ENCODE data around the gene OXNAD1.

OXNAD1 gene, protein sequence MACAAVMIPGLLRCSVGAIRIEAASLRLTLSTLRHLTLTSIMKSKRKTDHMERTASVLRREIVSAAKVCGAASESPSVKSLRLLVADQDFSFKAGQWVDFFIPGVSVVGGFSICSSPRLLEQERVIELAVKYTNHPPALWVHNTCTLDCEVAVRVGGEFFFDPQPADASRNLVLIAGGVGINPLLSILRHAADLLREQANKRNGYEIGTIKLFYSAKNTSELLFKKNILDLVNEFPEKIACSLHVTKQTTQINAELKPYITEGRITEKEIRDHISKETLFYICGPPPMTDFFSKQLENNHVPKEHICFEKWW

DNA sequence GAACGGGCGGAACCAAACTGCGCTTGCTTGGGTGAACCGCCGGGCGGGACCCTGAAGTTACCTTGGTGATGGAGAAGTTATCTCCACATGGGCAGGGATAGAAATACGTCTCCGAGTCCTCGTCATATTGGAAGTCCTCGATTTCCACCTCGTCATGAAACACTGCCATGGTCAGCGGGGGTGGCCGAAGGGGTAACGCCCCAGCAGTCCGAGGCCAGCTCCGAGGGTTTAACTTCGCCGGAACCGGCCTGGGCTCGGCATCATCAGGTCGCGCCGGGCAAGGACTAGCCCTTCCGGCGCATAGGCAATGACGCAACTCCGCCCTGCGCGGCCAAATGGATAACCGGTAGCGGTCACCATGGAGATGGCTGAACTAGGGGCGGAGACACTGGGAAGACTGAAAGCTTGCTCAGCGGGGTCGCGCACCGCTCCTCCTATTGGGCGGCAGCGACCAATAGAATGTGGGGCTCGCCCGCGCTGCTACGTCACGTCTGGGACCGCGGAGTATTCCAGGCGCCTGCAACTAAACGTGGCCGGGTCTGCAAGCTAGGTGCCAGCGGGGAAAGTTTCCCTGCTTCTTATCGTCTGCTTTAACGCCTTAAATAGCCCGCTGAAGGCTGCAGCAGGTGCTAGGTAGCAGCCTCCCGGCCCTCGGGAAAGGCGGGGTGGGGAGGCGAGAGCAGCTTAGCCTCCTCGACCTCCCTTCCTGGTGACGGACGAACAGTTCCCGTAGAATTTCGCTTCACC lies at the start of gene OXNAD1, which contains the start of gene DPH3:
Gene OXNAD1 (plus strand): TSS at position 505 of the 747 bp plus-strand sequence. CDS start 5,741 bp downstream, outside the sequence.
Gene DPH3 (minus strand): TSS at position 236 of the 747 bp plus-strand sequence. CDS start 67 bp downstream, at position 169.
- peak; percentile 99 for DNase-seq (ENCODE audit: low read depth in 2 of 2)

GRCh38 chr3:16216373-16216935 lies 48.6 kb upstream of the OXNAD1 start:
- no peak for DNase-seq (ENCODE audit: low read depth in 2 of 2)

- no peak for DNase-seq (ENCODE audit: low read depth in 2 of 2)
Observed at GRCh38 chr3:16219777-16220176, 45.2 kb upstream of the OXNAD1 start.

- DNase-seq (ENCODE audit: low read depth in 2 of 2), result no peak
Observed at GRCh38 chr3:16221990-16222389, 43.0 kb upstream of the OXNAD1 start.

DNA sequence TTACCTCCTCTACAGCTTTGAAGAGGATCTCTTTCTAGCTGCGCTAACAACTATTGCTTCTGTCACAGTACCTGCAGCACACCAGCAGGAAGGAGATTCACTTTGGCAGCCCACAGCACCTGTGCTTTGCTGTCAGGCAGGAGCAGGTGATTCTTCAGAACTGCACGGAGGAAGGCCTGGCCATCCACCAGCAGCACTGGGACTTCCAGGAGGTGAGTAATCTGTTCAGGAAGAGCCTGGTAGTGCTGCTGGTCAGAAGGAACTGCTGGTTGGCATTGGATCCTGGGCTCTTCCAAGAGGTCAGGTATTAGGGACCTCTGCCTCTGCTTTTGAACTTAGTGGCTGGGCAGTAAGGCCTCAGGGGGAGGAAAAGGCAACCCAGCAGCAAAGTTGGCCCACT lies 42.5 kb upstream of the OXNAD1 start:
- no peak for DNase-seq (ENCODE audit: low read depth in 2 of 2)

- no peak for DNase-seq (ENCODE audit: low read depth in 2 of 2)
Observed at GRCh38 chr3:16224325-16224724, 40.7 kb upstream of the OXNAD1 start.

DNA sequence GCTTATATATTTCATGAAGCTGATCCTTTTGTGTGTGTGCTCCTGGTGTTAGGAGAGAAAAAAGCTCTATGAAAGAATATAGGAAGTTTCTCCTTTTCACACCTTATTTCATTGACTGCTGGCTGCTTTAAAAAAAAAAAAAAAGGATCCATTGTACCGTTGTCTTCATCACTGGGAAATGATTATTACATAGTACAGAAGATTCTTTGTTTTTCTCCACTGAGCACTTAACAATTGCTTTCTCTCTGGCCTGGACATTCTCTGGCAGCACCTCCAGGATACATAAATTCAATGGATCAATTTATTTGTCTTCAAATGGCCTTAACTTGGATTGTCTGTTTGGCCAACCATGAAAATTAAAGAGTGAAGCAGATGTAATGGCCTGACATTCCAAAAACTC lies 37.4 kb upstream of the OXNAD1 start:
- no peak for DNase-seq (ENCODE audit: low read depth in 2 of 2)

DNA sequence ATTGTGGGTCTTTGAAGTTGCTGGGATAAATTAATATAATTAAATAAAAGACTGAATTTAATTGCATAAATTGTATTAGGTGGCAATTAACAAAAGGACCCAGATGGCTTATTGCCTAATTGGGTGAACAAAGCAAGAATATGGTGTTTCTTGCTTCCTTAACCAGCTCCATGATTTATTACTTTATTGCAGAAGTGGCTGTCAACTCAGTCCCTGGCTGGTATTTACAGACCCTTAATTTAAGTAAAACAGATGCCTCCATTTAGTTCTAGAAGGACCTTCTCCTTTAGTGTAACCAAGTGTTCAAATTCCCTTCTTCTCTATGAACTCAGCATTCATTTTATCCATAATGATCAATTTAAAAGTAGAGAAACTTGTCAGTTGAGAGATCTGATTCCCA lies 35.3 kb upstream of the OXNAD1 start:
- DNase-seq (ENCODE audit: low read depth in 2 of 2), result no peak

DNA sequence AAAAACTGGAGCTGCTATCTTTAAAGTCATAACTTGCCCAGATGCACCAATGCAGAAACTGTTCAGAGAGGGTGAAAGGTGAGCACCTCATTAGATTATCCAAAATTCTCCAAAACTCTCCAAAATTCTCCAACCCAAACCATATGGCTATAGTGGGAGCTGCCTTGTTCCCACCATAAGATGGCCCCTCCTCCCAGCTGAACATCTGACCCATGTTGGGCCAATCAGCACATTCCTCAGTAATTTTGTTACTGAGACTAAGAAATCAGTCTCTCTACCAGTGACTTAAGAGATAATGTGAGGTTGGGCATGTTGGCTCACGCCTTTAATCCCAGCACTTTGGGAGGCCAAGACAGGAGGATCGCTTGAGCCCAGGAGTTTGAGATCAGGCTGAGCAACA lies 33.0 kb upstream of the OXNAD1 start:
- no peak for DNase-seq (ENCODE audit: low read depth in 2 of 2)

- DNase-seq (ENCODE audit: low read depth in 2 of 2), result no peak
Observed at GRCh38 chr3:16233806-16234205, 31.2 kb upstream of the OXNAD1 start.

DNA sequence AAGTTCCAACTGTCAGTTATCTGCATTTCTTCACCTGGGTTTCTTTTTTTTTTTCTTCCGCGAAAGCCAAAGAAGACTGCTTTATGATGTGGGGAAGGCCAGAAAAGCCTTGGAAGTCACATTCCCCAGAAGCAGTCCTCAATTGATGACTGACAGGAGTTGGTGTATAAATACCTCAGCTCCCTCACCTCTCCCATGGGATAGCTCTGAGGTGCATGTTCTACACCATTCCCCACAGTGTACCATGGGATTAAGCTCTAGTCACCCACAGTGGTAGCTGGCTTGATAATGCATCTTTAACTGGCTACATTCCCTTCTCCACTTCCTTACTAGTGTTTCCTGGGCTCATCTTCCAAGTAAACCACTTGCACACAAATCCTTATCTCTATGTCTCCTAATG lies 30.7 kb upstream of the OXNAD1 start:
- DNase-seq (ENCODE audit: low read depth in 2 of 2), result no peak

- no peak for DNase-seq (ENCODE audit: low read depth in 2 of 2)
Observed at GRCh38 chr3:16236030-16236639, 28.9 kb upstream of the OXNAD1 start.

GRCh38 chr3:16236856-16237393 lies 28.1 kb upstream of the OXNAD1 start:
- no peak for DNase-seq (ENCODE audit: low read depth in 2 of 2)

GRCh38 chr3:16239086-16239770 lies 25.8 kb upstream of the OXNAD1 start:
- no peak for DNase-seq (ENCODE audit: low read depth in 2 of 2)

DNA sequence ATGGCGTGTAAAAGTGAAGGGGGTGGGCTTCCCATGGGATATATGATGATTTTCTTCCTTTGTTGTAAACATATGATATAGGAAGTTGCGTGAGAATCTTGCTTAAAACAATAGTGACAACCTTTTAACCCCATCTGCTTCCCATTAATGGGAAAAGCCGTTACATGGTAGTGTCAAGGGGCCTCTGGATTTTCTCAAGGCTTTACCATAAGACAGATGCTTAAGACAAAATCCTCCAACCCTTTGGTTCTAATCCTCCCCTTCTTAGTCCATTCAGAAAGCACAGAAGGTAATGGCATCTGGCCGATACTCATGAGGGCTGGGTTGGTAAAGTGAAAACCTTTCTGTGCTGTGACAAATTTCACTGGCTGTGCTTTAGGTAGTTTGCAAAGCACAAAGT lies 25.2 kb upstream of the OXNAD1 start:
- no peak for DNase-seq (ENCODE audit: low read depth in 2 of 2)

GRCh38 chr3:16240229-16241023 lies 24.6 kb upstream of the OXNAD1 start:
- no peak for DNase-seq (ENCODE audit: low read depth in 2 of 2)

- no peak for DNase-seq (ENCODE audit: low read depth in 2 of 2)
Observed at GRCh38 chr3:16241225-16241624, 23.8 kb upstream of the OXNAD1 start.

GRCh38 chr3:16242177-16242576 lies 22.8 kb upstream of the OXNAD1 start:
- DNase-seq (ENCODE audit: low read depth in 2 of 2), result no peak

GRCh38 chr3:16243706-16244490 lies 21.1 kb upstream of the OXNAD1 start:
- DNase-seq (ENCODE audit: low read depth in 2 of 2), result no peak

- no peak for DNase-seq (ENCODE audit: low read depth in 2 of 2)
Observed at GRCh38 chr3:16245609-16246008, 19.4 kb upstream of the OXNAD1 start.
